ENCODE measurements around the gene ANKRD40CL. TPM values are rescaled to one million over a fixed set of nuclear protein-coding genes. Genes with fewer than 3 reads are reported as not detected.

The ANKRD40CL gene
- total and polyA plus RNA-seq, 4 donors: not detected

DNA sequence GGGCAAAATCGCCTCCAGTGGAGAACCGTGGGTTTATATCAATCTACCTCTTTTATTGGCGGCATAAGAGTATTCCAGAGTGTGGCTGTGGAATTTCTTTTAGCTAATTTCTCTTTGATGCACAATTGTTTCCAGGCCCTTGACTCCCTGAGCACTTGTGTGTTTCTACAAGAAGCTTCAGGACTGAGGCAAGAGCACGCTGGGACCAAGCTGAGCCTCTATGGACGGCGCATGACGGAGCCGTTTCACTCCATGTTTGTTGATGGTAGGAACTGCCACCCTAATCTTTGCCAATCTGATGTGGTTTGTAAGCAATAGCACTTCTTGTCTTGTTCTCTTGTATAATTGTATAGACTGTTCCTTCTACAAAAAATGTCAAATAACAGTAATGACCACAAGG is 11.2 kb upstream of the ANKRD40CL start:
- no peak overlapping the region for H3K27ac ChIP-seq (ENCODE audit: low read depth in 1 of 2, low read length in 2 of 2)
- H3K4me3 ChIP-seq (ENCODE audit: low read depth in 1 of 3, low read length in 3 of 3): no peak overlapping the region
- WGBS: 91% methylated on average over 8 of the region's 8 CpGs
- H3K27me3 ChIP-seq (ENCODE audit: control insufficient read depth in 4 of 4, insufficient read depth in 4 of 4, low read length in 3 of 4): no peaks in the 10 kb centered on the region
- H3K9ac ChIP-seq (ENCODE audit: low read depth in 1 of 2, low read length in 2 of 2): no peak overlapping the region
- no peaks in the 10 kb centered on the region for H3K36me3 ChIP-seq (ENCODE audit: control insufficient read depth in 4 of 4, insufficient read depth in 3 of 4, low read depth in 1 of 4, low read length in 3 of 4)
- DNase-seq (ENCODE audit: low spot score): no peak
- TF ChIP-seq JUND (IDR thresholded peaks at IDR 0.05) (no peak), TAF1 (conservative IDR thresholded peaks at IDR 0.05) (no peak), GABPA (IDR thresholded peaks at IDR 0.05 in 1 of 2, conservative IDR thresholded peaks at IDR 0.05 in 1 of 2) (no peak), HNF4A (conservative IDR thresholded peaks at IDR 0.05) (no peak), HNF4G (IDR thresholded peaks at IDR 0.05) (no peak), YY1 (IDR thresholded peaks at IDR 0.05) (no peak), NR2F2 (IDR thresholded peaks at IDR 0.05) (no peak), FOXA1 (IDR thresholded peaks at IDR 0.05) (no peak)
- TF ChIP-seq, protein P1, sequence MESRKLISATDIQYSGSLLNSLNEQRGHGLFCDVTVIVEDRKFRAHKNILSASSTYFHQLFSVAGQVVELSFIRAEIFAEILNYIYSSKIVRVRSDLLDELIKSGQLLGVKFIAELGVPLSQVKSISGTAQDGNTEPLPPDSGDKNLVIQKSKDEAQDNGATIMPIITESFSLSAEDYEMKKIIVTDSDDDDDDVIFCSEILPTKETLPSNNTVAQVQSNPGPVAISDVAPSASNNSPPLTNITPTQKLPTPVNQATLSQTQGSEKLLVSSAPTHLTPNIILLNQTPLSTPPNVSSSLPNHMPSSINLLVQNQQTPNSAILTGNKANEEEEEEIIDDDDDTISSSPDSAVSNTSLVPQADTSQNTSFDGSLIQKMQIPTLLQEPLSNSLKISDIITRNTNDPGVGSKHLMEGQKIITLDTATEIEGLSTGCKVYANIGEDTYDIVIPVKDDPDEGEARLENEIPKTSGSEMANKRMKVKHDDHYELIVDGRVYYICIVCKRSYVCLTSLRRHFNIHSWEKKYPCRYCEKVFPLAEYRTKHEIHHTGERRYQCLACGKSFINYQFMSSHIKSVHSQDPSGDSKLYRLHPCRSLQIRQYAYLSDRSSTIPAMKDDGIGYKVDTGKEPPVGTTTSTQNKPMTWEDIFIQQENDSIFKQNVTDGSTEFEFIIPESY (IDR thresholded peaks at IDR 0.05): no peak
- TF ChIP-seq, protein P2, sequence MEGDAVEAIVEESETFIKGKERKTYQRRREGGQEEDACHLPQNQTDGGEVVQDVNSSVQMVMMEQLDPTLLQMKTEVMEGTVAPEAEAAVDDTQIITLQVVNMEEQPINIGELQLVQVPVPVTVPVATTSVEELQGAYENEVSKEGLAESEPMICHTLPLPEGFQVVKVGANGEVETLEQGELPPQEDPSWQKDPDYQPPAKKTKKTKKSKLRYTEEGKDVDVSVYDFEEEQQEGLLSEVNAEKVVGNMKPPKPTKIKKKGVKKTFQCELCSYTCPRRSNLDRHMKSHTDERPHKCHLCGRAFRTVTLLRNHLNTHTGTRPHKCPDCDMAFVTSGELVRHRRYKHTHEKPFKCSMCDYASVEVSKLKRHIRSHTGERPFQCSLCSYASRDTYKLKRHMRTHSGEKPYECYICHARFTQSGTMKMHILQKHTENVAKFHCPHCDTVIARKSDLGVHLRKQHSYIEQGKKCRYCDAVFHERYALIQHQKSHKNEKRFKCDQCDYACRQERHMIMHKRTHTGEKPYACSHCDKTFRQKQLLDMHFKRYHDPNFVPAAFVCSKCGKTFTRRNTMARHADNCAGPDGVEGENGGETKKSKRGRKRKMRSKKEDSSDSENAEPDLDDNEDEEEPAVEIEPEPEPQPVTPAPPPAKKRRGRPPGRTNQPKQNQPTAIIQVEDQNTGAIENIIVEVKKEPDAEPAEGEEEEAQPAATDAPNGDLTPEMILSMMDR (IDR thresholded peaks at IDR 0.05; ENCODE audit: low read depth, low read length, missing input control): no peak
- TF ChIP-seq, protein P3, sequence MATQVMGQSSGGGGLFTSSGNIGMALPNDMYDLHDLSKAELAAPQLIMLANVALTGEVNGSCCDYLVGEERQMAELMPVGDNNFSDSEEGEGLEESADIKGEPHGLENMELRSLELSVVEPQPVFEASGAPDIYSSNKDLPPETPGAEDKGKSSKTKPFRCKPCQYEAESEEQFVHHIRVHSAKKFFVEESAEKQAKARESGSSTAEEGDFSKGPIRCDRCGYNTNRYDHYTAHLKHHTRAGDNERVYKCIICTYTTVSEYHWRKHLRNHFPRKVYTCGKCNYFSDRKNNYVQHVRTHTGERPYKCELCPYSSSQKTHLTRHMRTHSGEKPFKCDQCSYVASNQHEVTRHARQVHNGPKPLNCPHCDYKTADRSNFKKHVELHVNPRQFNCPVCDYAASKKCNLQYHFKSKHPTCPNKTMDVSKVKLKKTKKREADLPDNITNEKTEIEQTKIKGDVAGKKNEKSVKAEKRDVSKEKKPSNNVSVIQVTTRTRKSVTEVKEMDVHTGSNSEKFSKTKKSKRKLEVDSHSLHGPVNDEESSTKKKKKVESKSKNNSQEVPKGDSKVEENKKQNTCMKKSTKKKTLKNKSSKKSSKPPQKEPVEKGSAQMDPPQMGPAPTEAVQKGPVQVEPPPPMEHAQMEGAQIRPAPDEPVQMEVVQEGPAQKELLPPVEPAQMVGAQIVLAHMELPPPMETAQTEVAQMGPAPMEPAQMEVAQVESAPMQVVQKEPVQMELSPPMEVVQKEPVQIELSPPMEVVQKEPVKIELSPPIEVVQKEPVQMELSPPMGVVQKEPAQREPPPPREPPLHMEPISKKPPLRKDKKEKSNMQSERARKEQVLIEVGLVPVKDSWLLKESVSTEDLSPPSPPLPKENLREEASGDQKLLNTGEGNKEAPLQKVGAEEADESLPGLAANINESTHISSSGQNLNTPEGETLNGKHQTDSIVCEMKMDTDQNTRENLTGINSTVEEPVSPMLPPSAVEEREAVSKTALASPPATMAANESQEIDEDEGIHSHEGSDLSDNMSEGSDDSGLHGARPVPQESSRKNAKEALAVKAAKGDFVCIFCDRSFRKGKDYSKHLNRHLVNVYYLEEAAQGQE (IDR thresholded peaks at IDR 0.05): no peak
- peaks cover 0 to 3% (median 0%) of the 10 kb centered on the region in 4 donors for H3K4me1 ChIP-seq (ENCODE audit: control insufficient read depth in 4 of 4, insufficient read depth in 4 of 4, low read length in 3 of 4)
- no peaks in the 10 kb centered on the region for H3K9me3 ChIP-seq (ENCODE audit: control insufficient read depth in 4 of 4, low read length in 3 of 4)

DNA sequence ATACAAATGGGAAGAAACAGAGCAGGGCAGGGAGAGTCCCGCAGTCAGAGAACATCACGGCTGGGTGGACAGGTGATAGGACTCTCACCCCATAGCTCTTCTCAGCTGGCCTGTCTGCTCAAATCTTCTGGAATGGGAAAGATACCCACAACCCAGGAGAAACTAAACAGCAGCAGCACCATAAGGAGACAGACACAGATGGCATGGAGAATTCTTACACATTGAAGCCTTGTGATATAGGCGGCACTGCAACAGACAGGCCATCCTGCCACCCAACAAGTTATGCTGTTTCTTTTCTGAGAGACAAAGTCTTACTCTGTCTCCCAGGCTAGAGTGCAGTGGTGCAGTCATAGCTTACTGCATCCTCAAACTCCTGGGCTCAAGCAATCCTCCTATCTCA is 8.6 kb upstream of the ANKRD40CL start:
- no peaks in the 10 kb centered on the region for H3K27me3 ChIP-seq (ENCODE audit: control insufficient read depth in 4 of 4, insufficient read depth in 4 of 4, low read length in 3 of 4)
- H3K9me3 ChIP-seq (ENCODE audit: control insufficient read depth in 4 of 4, low read length in 3 of 4): no peaks in the 10 kb centered on the region
- H3K4me3 ChIP-seq (ENCODE audit: low read depth in 1 of 3, low read length in 3 of 3): no peak overlapping the region
- H3K27ac ChIP-seq (ENCODE audit: low read depth in 1 of 2, low read length in 2 of 2): no peak overlapping the region
- H3K36me3 ChIP-seq (ENCODE audit: control insufficient read depth in 4 of 4, insufficient read depth in 3 of 4, low read depth in 1 of 4, low read length in 3 of 4): no peaks in the 10 kb centered on the region
- DNase-seq (ENCODE audit: low spot score): no peak
- TF ChIP-seq, protein P4, sequence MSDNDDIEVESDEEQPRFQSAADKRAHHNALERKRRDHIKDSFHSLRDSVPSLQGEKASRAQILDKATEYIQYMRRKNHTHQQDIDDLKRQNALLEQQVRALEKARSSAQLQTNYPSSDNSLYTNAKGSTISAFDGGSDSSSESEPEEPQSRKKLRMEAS (IDR thresholded peaks at IDR 0.05): no peak
- TF ChIP-seq JUND (IDR thresholded peaks at IDR 0.05): no peak
- TF ChIP-seq SP1 (IDR thresholded peaks at IDR 0.05): no peak
- TF ChIP-seq, protein P1 (IDR thresholded peaks at IDR 0.05): no peak
- TF ChIP-seq, protein P2 (IDR thresholded peaks at IDR 0.05; ENCODE audit: low read depth, low read length, missing input control): no peak
- no peak for TF ChIP-seq GABPA (IDR thresholded peaks at IDR 0.05 in 1 of 2, conservative IDR thresholded peaks at IDR 0.05 in 1 of 2)
- TF ChIP-seq, protein P5, sequence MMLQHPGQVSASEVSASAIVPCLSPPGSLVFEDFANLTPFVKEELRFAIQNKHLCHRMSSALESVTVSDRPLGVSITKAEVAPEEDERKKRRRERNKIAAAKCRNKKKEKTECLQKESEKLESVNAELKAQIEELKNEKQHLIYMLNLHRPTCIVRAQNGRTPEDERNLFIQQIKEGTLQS (IDR thresholded peaks at IDR 0.05): no peak
- no peak for TF ChIP-seq NR2F2 (IDR thresholded peaks at IDR 0.05)
- TF ChIP-seq, protein P3 (IDR thresholded peaks at IDR 0.05): no peak
- no peak for TF ChIP-seq YY1 (IDR thresholded peaks at IDR 0.05)
- TF ChIP-seq HNF4G (IDR thresholded peaks at IDR 0.05): no peak
- 98% methylated on average over 3 of the region's 3 CpGs for WGBS
- H3K4me1 ChIP-seq (ENCODE audit: control insufficient read depth in 4 of 4, insufficient read depth in 4 of 4, low read length in 3 of 4): no peaks in the 10 kb centered on the region
- no peak overlapping the region for H3K9ac ChIP-seq (ENCODE audit: low read depth in 1 of 2, low read length in 2 of 2)

Measured in liver (tissue), 9 donors.